ENCODE results near the gene U2AF2. TPM values are rescaled to one million over a fixed set of nuclear protein-coding genes. Genes with fewer than 3 reads are reported as not detected.
A peak's percentile ranks its signal among the peaks of the same experiment; 100 is the strongest.

The U2AF2 gene
- total RNA-seq, 4 donors from 2014 or later, result 85.0 to 112 (median 99.7) TPM

GRCh38 chr19:55656988-55657747 lies 2.3 kb downstream of the U2AF2 start:
- peaks cover 18 to 46% (median 27%) of the 10 kb centered on the region in 3 donors for H3K36me3 ChIP-seq
- 26 to 31% methylated on average over 11 to 15 of the region's 18 CpGs for WGBS, 2 donors
- no peaks in the 10 kb centered on the region for H3K27me3 ChIP-seq
- H3K4me3 ChIP-seq, result peak overlapping the region; percentile 76 to 95 (median 86)
- intact Hi-C loops (cut with DNase I), result no loop called here
- TF ChIP-seq CTCF (IDR thresholded peaks at IDR 0.05), result no peak
- TF ChIP-seq POLR2A (IDR thresholded peaks at IDR 0.05), result no peak
- no peaks in the 10 kb centered on the region for H3K9me3 ChIP-seq
- peak overlapping the region in 2 of 4 donors; percentile 3 to 100 for H3K27ac ChIP-seq
- peaks cover 39 to 66% (median 41%) of the 10 kb centered on the region in 3 donors for H3K4me1 ChIP-seq
- DNase-seq, result no peak

GRCh38 chr19:55658846-55659459 lies 4.1 kb downstream of the U2AF2 start:
- H3K36me3 ChIP-seq, result peaks cover 36 to 56% (median 45%) of the 10 kb centered on the region in 3 donors
- intact Hi-C loops (cut with DNase I), result no loop called here
- H3K9me3 ChIP-seq, result no peaks in the 10 kb centered on the region
- no peaks in the 10 kb centered on the region for H3K27me3 ChIP-seq
- peaks cover 34 to 52% (median 36%) of the 10 kb centered on the region in 3 donors for H3K4me1 ChIP-seq
- DNase-seq, result no peak
- no peak overlapping the region for H3K27ac ChIP-seq
- no peak overlapping the region for H3K4me3 ChIP-seq
- TF ChIP-seq CTCF (IDR thresholded peaks at IDR 0.05), result no peak
- no peak for TF ChIP-seq POLR2A (IDR thresholded peaks at IDR 0.05)
- WGBS, 2 donors, result 85% methylated on average over 9 of the region's 37 CpGs; no CpG with 5 or more reads in 1 of the 2 donors

GRCh38 chr19:55659822-55660221 lies 5.0 kb downstream of the U2AF2 start:
- TF ChIP-seq POLR2A (IDR thresholded peaks at IDR 0.05) (no peak), CTCF (IDR thresholded peaks at IDR 0.05) (no peak)
- H3K27me3 ChIP-seq, result no peaks in the 10 kb centered on the region
- H3K9me3 ChIP-seq, result no peaks in the 10 kb centered on the region
- peaks cover 34 to 52% (median 36%) of the 10 kb centered on the region in 3 donors for H3K4me1 ChIP-seq
- no peak overlapping the region for H3K4me3 ChIP-seq
- H3K36me3 ChIP-seq, result peaks cover 42 to 64% (median 52%) of the 10 kb centered on the region in 3 donors
- no peak for DNase-seq
- intact Hi-C loops (cut with DNase I), result no loop called here
- H3K27ac ChIP-seq, result no peak overlapping the region
- 62 to 66% methylated on average over 5 to 7 of the region's 9 CpGs for WGBS, 2 donors

GRCh38 chr19:55660404-55660803 lies 5.6 kb downstream of the U2AF2 start:
- Histone ChIP-seq H3K27me3 (no peaks in the 10 kb centered on the region), H3K4me1 (peaks cover 34 to 52% (median 36%) of the 10 kb centered on the region in 3 donors), H3K9me3 (no peaks in the 10 kb centered on the region), H3K36me3 (peaks cover 42 to 69% (median 52%) of the 10 kb centered on the region in 3 donors), H3K4me3 (no peak overlapping the region), H3K27ac (no peak overlapping the region)
- no peak for DNase-seq
- 90 to 100% methylated on average over 1 to 2 of the region's 12 CpGs for WGBS, 2 donors
- intact Hi-C loops (cut with DNase I), result no loop called here
- no peak for TF ChIP-seq POLR2A (IDR thresholded peaks at IDR 0.05)
- TF ChIP-seq CTCF (IDR thresholded peaks at IDR 0.05), result no peak

- peaks cover 32 to 46% (median 33%) of the 10 kb centered on the region in 3 donors for H3K4me1 ChIP-seq
- no peak for DNase-seq
- H3K9me3 ChIP-seq, result no peaks in the 10 kb centered on the region
- no peak overlapping the region for H3K4me3 ChIP-seq
- no peak overlapping the region for H3K27ac ChIP-seq
- peaks cover 48 to 75% (median 55%) of the 10 kb centered on the region in 3 donors for H3K36me3 ChIP-seq
- 74 to 78% methylated on average over 15 to 16 of the region's 16 CpGs for WGBS, 2 donors
- no peaks in the 10 kb centered on the region for H3K27me3 ChIP-seq
- no peak for TF ChIP-seq POLR2A (IDR thresholded peaks at IDR 0.05)
- no peak for TF ChIP-seq CTCF (IDR thresholded peaks at IDR 0.05)
- intact Hi-C loops (cut with DNase I), result no loop called here
Measured at GRCh38 chr19:55660991-55661390, 6.2 kb downstream of the U2AF2 start.

Measured in esophagus squamous epithelium (tissue), 5 donors.